OCI-LY1 (cell line): ENCODE measurements around the gene STAT3.

Source experiments
- H2AFZ ChIP-seq: fragments of 200-600 bp; sonication (generic), shearing (Covaris generic); 2 replicates; pipeline ENCODE4 v1.6.0; 2014; ENCODE audit warnings: antibody characterized with exemption, mild to moderate bottlenecking, low read length
- H3F3A ChIP-seq: fragments of 200-600 bp; sonication (generic), shearing (Covaris generic); 2 replicates; pipeline ENCODE4 v1.6.0; 2014; ENCODE audit warnings: mild to moderate bottlenecking, antibody characterized with exemption, low read length, moderate library complexity; ENCODE audit not compliant: insufficient read depth
- H3K27ac ChIP-seq: fragments of 200-600 bp; sonication (generic); 2 replicates; pipeline ENCODE4 v1.5.1; 2014; ENCODE audit warnings: low read length, mixed run types, mild to moderate bottlenecking, low read depth; ENCODE audit not compliant: poor library complexity, severe bottlenecking
- H3K27me3 ChIP-seq: fragments of 200-600 bp; sonication (generic); 2 replicates; pipeline ENCODE4 v1.6.0; 2014; ENCODE audit warnings: antibody characterized with exemption, mild to moderate bottlenecking, low read length, moderate library complexity; ENCODE audit not compliant: insufficient read depth
- H3K36me3 ChIP-seq: fragments of 200-600 bp; sonication (generic); 2 replicates; pipeline ENCODE4 v1.6.1; 2014; ENCODE audit warnings: mild to moderate bottlenecking, antibody characterized with exemption, low read length, moderate library complexity, mixed read lengths; ENCODE audit not compliant: insufficient read depth
- H3K4me1 ChIP-seq: fragments of 200-600 bp; sonication (generic); 2 replicates; pipeline ENCODE4 v1.5.1; 2014; ENCODE audit warnings: mild to moderate bottlenecking, low read length, moderate library complexity; ENCODE audit not compliant: insufficient read depth, severe bottlenecking
- H3K4me2 ChIP-seq: fragments of 200-600 bp; sonication (generic), shearing (Covaris generic); 2 replicates; pipeline ENCODE4 v1.6.1; 2014; ENCODE audit warnings: low read length
- H3K4me3 ChIP-seq: fragments of 200-600 bp; sonication (generic); 2 replicates; pipeline ENCODE4 v1.5.1; 2014; ENCODE audit warnings: low read length, low read depth, mild to moderate bottlenecking, mixed read lengths; ENCODE audit not compliant: poor library complexity, severe bottlenecking
- H3K79me2 ChIP-seq: fragments of 200-600 bp; shearing (Covaris generic); 2 replicates; pipeline ENCODE4 v1.6.1; 2016; ENCODE audit warnings: mixed run types, low read length, mixed read lengths; ENCODE audit not compliant: insufficient read depth
- H3K9ac ChIP-seq: fragments of 200-600 bp; sonication (generic), shearing (Covaris generic); 2 replicates; pipeline ENCODE4 v1.6.1; 2014; ENCODE audit warnings: mild to moderate bottlenecking, low read length, mixed read lengths
- H3K9me2 ChIP-seq: fragments of 200-600 bp; sonication (generic), shearing (Covaris generic); 2 replicates; pipeline ENCODE4 v1.6.1; 2014; ENCODE audit warnings: low read depth, mild to moderate bottlenecking, low read length, mixed read lengths
- H3K9me3 ChIP-seq: fragments of 200-600 bp; shearing (Covaris generic); 2 replicates; pipeline ENCODE4 v1.6.1; 2014; ENCODE audit warnings: low read length, mixed read lengths
- H4K20me1 ChIP-seq: fragments of 200-600 bp; sonication (generic), shearing (Covaris generic); 2 replicates; pipeline ENCODE4 v1.6.0; 2016; ENCODE audit warnings: mild to moderate bottlenecking, low read length; ENCODE audit not compliant: insufficient read depth
- CTCF ChIP-seq: fragments of 200-600 bp; sonication (generic), shearing (Covaris generic); IDR thresholded peaks from 2 replicates; pipeline ENCODE4 v1.5.1; 2017; ENCODE audit warnings: mild to moderate bottlenecking, antibody characterized with exemption, low read length, moderate library complexity, mixed read lengths
- EZH2 ChIP-seq: fragments of 200-600 bp; sonication (generic), shearing (Covaris generic); IDR thresholded peaks from 2 replicates; pipeline ENCODE4 v1.8.0; 2017; ENCODE audit warnings: borderline replicate concordance, mixed run types, mild to moderate bottlenecking, antibody characterized with exemption, low read length, moderate library complexity, mixed read lengths

STAT3 gene

GRCh38 chr17:42345396-42346073, 42.7 kb downstream of the STAT3 start:
- peaks cover 3% of the 10 kb centered on the region; the same call in 1 of the 2 replicates for H3K36me3 ChIP-seq
- H3K27ac ChIP-seq, result no peak overlapping the region
- TF ChIP-seq CTCF (no peak), EZH2 (no peak)
- H3K27me3 ChIP-seq, result 0 out of 2 replicates have a peak, but pooled peaks cover 3% of the 10 kb centered on the region
- H3K4me2 ChIP-seq, result no peak overlapping the region
- no peaks in the 10 kb centered on the region for H3K9me3 ChIP-seq
- no peaks in the 10 kb centered on the region for H3F3A ChIP-seq
- H3K79me2 ChIP-seq, result no peaks in the 10 kb centered on the region
- no peak overlapping the region for H3K9ac ChIP-seq
- no peaks in the 10 kb centered on the region for H4K20me1 ChIP-seq
- no peak overlapping the region for H2AFZ ChIP-seq
- H3K9me2 ChIP-seq, result no peaks in the 10 kb centered on the region
- peaks cover 5% of the 10 kb centered on the region for H3K4me1 ChIP-seq
- no peak overlapping the region for H3K4me3 ChIP-seq

- no peak overlapping the region for H3K9ac ChIP-seq
- H3K4me2 ChIP-seq, result no peak overlapping the region
- peaks cover 5% of the 10 kb centered on the region for H3K4me1 ChIP-seq
- no peaks in the 10 kb centered on the region for H3K27me3 ChIP-seq
- no peaks in the 10 kb centered on the region for H3K9me3 ChIP-seq
- no peak overlapping the region for H2AFZ ChIP-seq
- H3K36me3 ChIP-seq, result peaks cover 3% of the 10 kb centered on the region; the same call in 1 of the 2 replicates
- H3K27ac ChIP-seq, result no peak overlapping the region
- no peaks in the 10 kb centered on the region for H3K9me2 ChIP-seq
- no peaks in the 10 kb centered on the region for H3F3A ChIP-seq
- no peaks in the 10 kb centered on the region for H3K79me2 ChIP-seq
- no peak overlapping the region for H3K4me3 ChIP-seq
- H4K20me1 ChIP-seq, result no peaks in the 10 kb centered on the region
- TF ChIP-seq EZH2 (no peak), CTCF (no peak)
Measured at GRCh38 chr17:42342242-42343008, 45.8 kb downstream of the STAT3 start.

- Histone ChIP-seq H3K9me2 (no peaks in the 10 kb centered on the region), H3K79me2 (no peaks in the 10 kb centered on the region), H3K27ac (no peak overlapping the region), H3K4me1 (peaks cover 5% of the 10 kb centered on the region), H4K20me1 (no peaks in the 10 kb centered on the region), H3K9me3 (no peaks in the 10 kb centered on the region), H2AFZ (no peak overlapping the region), H3F3A (no peaks in the 10 kb centered on the region), H3K36me3 (peaks cover 3% of the 10 kb centered on the region; the same call in 1 of the 2 replicates), H3K9ac (no peak overlapping the region), H3K4me2 (no peak overlapping the region), H3K4me3 (no peak overlapping the region), H3K27me3 (no peaks in the 10 kb centered on the region)
- TF ChIP-seq CTCF (no peak), EZH2 (no peak)
Measured at GRCh38 chr17:42341568-42341967, 46.7 kb downstream of the STAT3 start.
